ENCODE measurements around the gene ZNF282. TPM values are rescaled to one million over a fixed set of nuclear protein-coding genes. Genes with fewer than 3 reads are reported as not detected.

The ZNF282 gene
- total and polyA plus RNA-seq, 9 of the 15 experiments (the other 6 are each of a cell fraction or from before 2014, with no cell fraction given): 0.76 to 58.6 (median 17.4) TPM

DNA sequence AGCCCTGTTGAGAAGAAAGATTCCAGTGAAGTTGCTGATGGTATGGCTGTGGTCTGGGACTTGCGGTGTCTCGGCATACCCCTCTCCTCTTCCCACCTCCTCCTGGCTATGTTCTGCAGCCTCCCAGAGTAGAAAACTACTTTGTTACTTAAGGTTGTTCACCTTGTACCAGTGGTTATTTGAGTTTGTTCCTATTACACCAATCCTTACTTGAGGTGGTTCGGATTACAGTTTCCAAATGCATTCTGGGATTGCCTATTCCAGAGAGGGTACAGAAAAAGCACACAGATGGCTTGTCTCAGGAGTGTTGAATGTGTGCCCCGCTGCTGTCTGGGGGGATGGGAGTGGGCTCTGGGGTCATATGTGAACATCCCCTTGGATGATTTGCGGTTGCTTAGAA lies 59.8 kb downstream of the ZNF282 start:
- in situ Hi-C loops (cut with MboI): no loop called here
- Histone ChIP-seq H3K4me3 (no peak overlapping the region), H4K20me1 (replicated peaks; ENCODE audit: control insufficient read depth, insufficient read depth, low read length) (no peaks in the 10 kb centered on the region), H3K27me3 (ENCODE audit: control insufficient read depth in 2 of 2, insufficient read depth in 2 of 2, low read length in 2 of 2) (no peaks in the 10 kb centered on the region), H3K36me3 (ENCODE audit: control insufficient read depth, insufficient read depth, low read length) (peaks cover 47% of the 10 kb centered on the region), H3K4me2 (ENCODE audit: insufficient read depth, low read length) (no peak overlapping the region), H3K9ac (ENCODE audit: insufficient read depth in 1 of 2, low read depth in 2 of 2, low read length in 2 of 2) (no peak overlapping the region), H3K9me3 (replicated peaks; ENCODE audit: control insufficient read depth, insufficient read depth, low read depth, low read length) (no peaks in the 10 kb centered on the region), H3K27ac (ENCODE audit: extremely low read depth, low read depth, low read length) (no peak overlapping the region), H2AFZ (ENCODE audit: low read depth, low read length) (no peak overlapping the region), H3K9me1 (ENCODE audit: control insufficient read depth, insufficient read depth, low read length) (no peaks in the 10 kb centered on the region), H3K79me2 (ENCODE audit: control insufficient read depth, insufficient read depth, low read length) (no peaks in the 10 kb centered on the region), H3K4me1 (replicated peaks in 1 of 2; ENCODE audit: control insufficient read depth in 2 of 2, insufficient read depth in 2 of 2, low read length in 2 of 2) (no peaks in the 10 kb centered on the region)
- intact Hi-C loops (cut with micrococcal nuclease): no loop called here
- POLR2A ChIA-PET: no interaction called here
- WGBS (ENCODE audit: insufficient coverage, low coverage, missing lambda C conversion rate): 84% methylated on average over 5 of the region's 5 CpGs
- ATAC-seq (no peak), DNase-seq (ENCODE audit: extremely low read depth in 1 of 4, low spot score in 3 of 4) (no peak), FAIRE-seq (no peak)
- CTCF ChIA-PET (ENCODE audit: low intra/inter-chr PET ratio): no interaction called here
- BruUV-seq (replicated peaks): no TSS peak
- TF ChIP-seq, protein P1, sequence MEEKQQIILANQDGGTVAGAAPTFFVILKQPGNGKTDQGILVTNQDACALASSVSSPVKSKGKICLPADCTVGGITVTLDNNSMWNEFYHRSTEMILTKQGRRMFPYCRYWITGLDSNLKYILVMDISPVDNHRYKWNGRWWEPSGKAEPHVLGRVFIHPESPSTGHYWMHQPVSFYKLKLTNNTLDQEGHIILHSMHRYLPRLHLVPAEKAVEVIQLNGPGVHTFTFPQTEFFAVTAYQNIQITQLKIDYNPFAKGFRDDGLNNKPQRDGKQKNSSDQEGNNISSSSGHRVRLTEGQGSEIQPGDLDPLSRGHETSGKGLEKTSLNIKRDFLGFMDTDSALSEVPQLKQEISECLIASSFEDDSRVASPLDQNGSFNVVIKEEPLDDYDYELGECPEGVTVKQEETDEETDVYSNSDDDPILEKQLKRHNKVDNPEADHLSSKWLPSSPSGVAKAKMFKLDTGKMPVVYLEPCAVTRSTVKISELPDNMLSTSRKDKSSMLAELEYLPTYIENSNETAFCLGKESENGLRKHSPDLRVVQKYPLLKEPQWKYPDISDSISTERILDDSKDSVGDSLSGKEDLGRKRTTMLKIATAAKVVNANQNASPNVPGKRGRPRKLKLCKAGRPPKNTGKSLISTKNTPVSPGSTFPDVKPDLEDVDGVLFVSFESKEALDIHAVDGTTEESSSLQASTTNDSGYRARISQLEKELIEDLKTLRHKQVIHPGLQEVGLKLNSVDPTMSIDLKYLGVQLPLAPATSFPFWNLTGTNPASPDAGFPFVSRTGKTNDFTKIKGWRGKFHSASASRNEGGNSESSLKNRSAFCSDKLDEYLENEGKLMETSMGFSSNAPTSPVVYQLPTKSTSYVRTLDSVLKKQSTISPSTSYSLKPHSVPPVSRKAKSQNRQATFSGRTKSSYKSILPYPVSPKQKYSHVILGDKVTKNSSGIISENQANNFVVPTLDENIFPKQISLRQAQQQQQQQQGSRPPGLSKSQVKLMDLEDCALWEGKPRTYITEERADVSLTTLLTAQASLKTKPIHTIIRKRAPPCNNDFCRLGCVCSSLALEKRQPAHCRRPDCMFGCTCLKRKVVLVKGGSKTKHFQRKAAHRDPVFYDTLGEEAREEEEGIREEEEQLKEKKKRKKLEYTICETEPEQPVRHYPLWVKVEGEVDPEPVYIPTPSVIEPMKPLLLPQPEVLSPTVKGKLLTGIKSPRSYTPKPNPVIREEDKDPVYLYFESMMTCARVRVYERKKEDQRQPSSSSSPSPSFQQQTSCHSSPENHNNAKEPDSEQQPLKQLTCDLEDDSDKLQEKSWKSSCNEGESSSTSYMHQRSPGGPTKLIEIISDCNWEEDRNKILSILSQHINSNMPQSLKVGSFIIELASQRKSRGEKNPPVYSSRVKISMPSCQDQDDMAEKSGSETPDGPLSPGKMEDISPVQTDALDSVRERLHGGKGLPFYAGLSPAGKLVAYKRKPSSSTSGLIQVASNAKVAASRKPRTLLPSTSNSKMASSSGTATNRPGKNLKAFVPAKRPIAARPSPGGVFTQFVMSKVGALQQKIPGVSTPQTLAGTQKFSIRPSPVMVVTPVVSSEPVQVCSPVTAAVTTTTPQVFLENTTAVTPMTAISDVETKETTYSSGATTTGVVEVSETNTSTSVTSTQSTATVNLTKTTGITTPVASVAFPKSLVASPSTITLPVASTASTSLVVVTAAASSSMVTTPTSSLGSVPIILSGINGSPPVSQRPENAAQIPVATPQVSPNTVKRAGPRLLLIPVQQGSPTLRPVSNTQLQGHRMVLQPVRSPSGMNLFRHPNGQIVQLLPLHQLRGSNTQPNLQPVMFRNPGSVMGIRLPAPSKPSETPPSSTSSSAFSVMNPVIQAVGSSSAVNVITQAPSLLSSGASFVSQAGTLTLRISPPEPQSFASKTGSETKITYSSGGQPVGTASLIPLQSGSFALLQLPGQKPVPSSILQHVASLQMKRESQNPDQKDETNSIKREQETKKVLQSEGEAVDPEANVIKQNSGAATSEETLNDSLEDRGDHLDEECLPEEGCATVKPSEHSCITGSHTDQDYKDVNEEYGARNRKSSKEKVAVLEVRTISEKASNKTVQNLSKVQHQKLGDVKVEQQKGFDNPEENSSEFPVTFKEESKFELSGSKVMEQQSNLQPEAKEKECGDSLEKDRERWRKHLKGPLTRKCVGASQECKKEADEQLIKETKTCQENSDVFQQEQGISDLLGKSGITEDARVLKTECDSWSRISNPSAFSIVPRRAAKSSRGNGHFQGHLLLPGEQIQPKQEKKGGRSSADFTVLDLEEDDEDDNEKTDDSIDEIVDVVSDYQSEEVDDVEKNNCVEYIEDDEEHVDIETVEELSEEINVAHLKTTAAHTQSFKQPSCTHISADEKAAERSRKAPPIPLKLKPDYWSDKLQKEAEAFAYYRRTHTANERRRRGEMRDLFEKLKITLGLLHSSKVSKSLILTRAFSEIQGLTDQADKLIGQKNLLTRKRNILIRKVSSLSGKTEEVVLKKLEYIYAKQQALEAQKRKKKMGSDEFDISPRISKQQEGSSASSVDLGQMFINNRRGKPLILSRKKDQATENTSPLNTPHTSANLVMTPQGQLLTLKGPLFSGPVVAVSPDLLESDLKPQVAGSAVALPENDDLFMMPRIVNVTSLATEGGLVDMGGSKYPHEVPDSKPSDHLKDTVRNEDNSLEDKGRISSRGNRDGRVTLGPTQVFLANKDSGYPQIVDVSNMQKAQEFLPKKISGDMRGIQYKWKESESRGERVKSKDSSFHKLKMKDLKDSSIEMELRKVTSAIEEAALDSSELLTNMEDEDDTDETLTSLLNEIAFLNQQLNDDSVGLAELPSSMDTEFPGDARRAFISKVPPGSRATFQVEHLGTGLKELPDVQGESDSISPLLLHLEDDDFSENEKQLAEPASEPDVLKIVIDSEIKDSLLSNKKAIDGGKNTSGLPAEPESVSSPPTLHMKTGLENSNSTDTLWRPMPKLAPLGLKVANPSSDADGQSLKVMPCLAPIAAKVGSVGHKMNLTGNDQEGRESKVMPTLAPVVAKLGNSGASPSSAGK (IDR thresholded peaks at IDR 0.05): no peak
- TF ChIP-seq, protein P2, sequence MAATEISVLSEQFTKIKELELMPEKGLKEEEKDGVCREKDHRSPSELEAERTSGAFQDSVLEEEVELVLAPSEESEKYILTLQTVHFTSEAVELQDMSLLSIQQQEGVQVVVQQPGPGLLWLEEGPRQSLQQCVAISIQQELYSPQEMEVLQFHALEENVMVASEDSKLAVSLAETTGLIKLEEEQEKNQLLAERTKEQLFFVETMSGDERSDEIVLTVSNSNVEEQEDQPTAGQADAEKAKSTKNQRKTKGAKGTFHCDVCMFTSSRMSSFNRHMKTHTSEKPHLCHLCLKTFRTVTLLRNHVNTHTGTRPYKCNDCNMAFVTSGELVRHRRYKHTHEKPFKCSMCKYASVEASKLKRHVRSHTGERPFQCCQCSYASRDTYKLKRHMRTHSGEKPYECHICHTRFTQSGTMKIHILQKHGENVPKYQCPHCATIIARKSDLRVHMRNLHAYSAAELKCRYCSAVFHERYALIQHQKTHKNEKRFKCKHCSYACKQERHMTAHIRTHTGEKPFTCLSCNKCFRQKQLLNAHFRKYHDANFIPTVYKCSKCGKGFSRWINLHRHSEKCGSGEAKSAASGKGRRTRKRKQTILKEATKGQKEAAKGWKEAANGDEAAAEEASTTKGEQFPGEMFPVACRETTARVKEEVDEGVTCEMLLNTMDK (IDR thresholded peaks at IDR 0.05; ENCODE audit: borderline replicate concordance, insufficient read depth, low read depth, low read length, poor library complexity, severe bottlenecking): no peak
- no peak for TF ChIP-seq ZNF589 (CRISPR knock-in tag; IDR thresholded peaks at IDR 0.05; ENCODE audit: low read depth)
- TF ChIP-seq NCOR1 (IDR thresholded peaks at IDR 0.05): no peak
- no peak for TF ChIP-seq CBFA2T2 (conservative IDR thresholded peaks at IDR 0.05)
- no peak for TF ChIP-seq NFXL1 (CRISPR knock-in tag; IDR thresholded peaks at IDR 0.05)
- TF ChIP-seq, protein P3, sequence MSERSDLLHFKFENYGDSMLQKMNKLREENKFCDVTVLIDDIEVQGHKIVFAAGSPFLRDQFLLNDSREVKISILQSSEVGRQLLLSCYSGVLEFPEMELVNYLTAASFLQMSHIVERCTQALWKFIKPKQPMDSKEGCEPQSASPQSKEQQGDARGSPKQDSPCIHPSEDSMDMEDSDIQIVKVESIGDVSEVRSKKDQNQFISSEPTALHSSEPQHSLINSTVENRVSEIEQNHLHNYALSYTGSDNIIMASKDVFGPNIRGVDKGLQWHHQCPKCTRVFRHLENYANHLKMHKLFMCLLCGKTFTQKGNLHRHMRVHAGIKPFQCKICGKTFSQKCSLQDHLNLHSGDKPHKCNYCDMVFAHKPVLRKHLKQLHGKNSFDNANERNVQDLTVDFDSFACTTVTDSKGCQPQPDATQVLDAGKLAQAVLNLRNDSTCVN (CRISPR knock-in tag; IDR thresholded peaks at IDR 0.05): no peak
- no peak for TF ChIP-seq FOXK1 (CRISPR knock-in tag; IDR thresholded peaks at IDR 0.05; ENCODE audit: borderline replicate concordance)
- TF ChIP-seq BCL6 (CRISPR knock-in tag; IDR thresholded peaks at IDR 0.05): no peak
